Measurements from ENCODE around the gene ADCYAP1.

Gene ADCYAP1

GRCh38 chr18:910247-910646 lies 5.6 kb downstream of the ADCYAP1 start:
- DNase-seq (ENCODE audit: low read depth), result no peak

GRCh38 chr18:911025-911424 lies 6.4 kb downstream of the ADCYAP1 start:
- DNase-seq (ENCODE audit: low read depth), result no peak

- DNase-seq (ENCODE audit: low read depth), result no peak
These were observed 6.8 kb downstream of the ADCYAP1 start for GRCh38 chr18:911486-911885.

- DNase-seq (ENCODE audit: low read depth), result no peak
These were observed 11.9 kb downstream of the ADCYAP1 start for GRCh38 chr18:916562-916961.

- DNase-seq (ENCODE audit: low read depth), result no peak
These were observed 14.4 kb downstream of the ADCYAP1 start for GRCh38 chr18:919078-919477.

- no peak for DNase-seq (ENCODE audit: low read depth)
These were observed 18.6 kb downstream of the ADCYAP1 start for GRCh38 chr18:923144-923866.

GRCh38 chr18:924987-925386 lies 20.3 kb downstream of the ADCYAP1 start:
- DNase-seq (ENCODE audit: low read depth), result no peak

GRCh38 chr18:926946-927345 lies 22.3 kb downstream of the ADCYAP1 start:
- no peak for DNase-seq (ENCODE audit: low read depth)

- no peak for DNase-seq (ENCODE audit: low read depth)
These were observed 28.4 kb downstream of the ADCYAP1 start for GRCh38 chr18:933082-933481.

- DNase-seq (ENCODE audit: low read depth), result no peak
These were observed 30.0 kb downstream of the ADCYAP1 start for GRCh38 chr18:934518-935133.

GRCh38 chr18:936941-937340 lies 32.3 kb downstream of the ADCYAP1 start:
- DNase-seq (ENCODE audit: low read depth), result no peak

GRCh38 chr18:939166-939565 lies 34.5 kb downstream of the ADCYAP1 start:
- DNase-seq (ENCODE audit: low read depth), result peak; percentile 10

- no peak for DNase-seq (ENCODE audit: low read depth)
These were observed 35.3 kb downstream of the ADCYAP1 start for GRCh38 chr18:939958-940357.

- no peak for DNase-seq (ENCODE audit: low read depth)
These were observed 36.7 kb downstream of the ADCYAP1 start for GRCh38 chr18:941331-941730.

GRCh38 chr18:944440-944839 lies 39.8 kb downstream of the ADCYAP1 start:
- DNase-seq (ENCODE audit: low read depth), result peak; percentile 49

GRCh38 chr18:949724-950631 lies 45.3 kb downstream of the ADCYAP1 start:
- no peak for DNase-seq (ENCODE audit: low read depth)

GRCh38 chr18:950882-951495 lies 46.3 kb downstream of the ADCYAP1 start:
- DNase-seq (ENCODE audit: low read depth), result no peak

GRCh38 chr18:955384-956066 lies 50.9 kb downstream of the ADCYAP1 start:
- no peak for DNase-seq (ENCODE audit: low read depth)

GRCh38 chr18:957829-958228 lies 53.2 kb downstream of the ADCYAP1 start:
- no peak for DNase-seq (ENCODE audit: low read depth)

GRCh38 chr18:959854-960253 lies 55.2 kb downstream of the ADCYAP1 start:
- no peak for DNase-seq (ENCODE audit: low read depth)
